Left lobe of liver (tissue), 2 donors: ENCODE results near the gene USP14. TPM values are rescaled to one million over a fixed set of nuclear protein-coding genes. Genes with fewer than 3 reads are reported as not detected.
"Not testable (repeated sequence)": the region's sequence is repeated elsewhere in the genome, so short reads cannot be mapped to it uniquely, and the experiment has no call there.

Experiments
- ATAC-seq: fragments of 200-7000 bp; cut with Tn5 transposase; one replicate; pipeline ENCODE4 v1.9.1; 2020; ENCODE audit warnings: mild to moderate bottlenecking, moderate library complexity
- DNase-seq: peaks from one replicate; pipeline ENCODE4 v3.0.0-alpha.2; 2020; ENCODE audit warnings: low spot score
- total RNA-seq: library from RNA; stranded (reverse); gene quantifications from one replicate; pipeline ENCODE4 v1.2.1, GENCODE V29; 2021
- donor health status: DM: no; HTN: no; CAD: no; lungs with moderate emphysema.
- donor health status: DM: no; HTN: yes; CAD: no.

The USP14 gene
- total RNA-seq: 15.8 TPM

- ATAC-seq: peak; percentile 97
- peak; percentile 97 for DNase-seq
Measured at GRCh38 chr18:158128-159036, at the start of gene USP14. Gene USP14 (plus strand): TSS chr18:158557. CDS start chr18:158699, 142 bp downstream.

- peak; percentile 11 for ATAC-seq
- DNase-seq: not testable (repeated sequence)
Measured at GRCh38 chr18:108665-109063, 49.7 kb upstream of the USP14 start.

GRCh38 chr18:109130-109921, 49.0 kb upstream of the USP14 start:
- ATAC-seq: peak; percentile 44
- peak; percentile 56 for DNase-seq

GRCh38 chr18:109922-110261, 48.5 kb upstream of the USP14 start:
- DNase-seq, ATAC-seq: not testable (repeated sequence)

- not testable (repeated sequence) for ATAC-seq, DNase-seq
Measured at GRCh38 chr18:110351-111201, 47.8 kb upstream of the USP14 start.

GRCh38 chr18:111306-112014, 46.9 kb upstream of the USP14 start:
- DNase-seq: peak; percentile 60
- ATAC-seq: peak; percentile 51

- ATAC-seq (peak; percentile 4), DNase-seq (peak; percentile 64)
Measured at GRCh38 chr18:112015-112733, 46.2 kb upstream of the USP14 start.

- not testable (repeated sequence) for ATAC-seq, DNase-seq
Measured at GRCh38 chr18:120539-121260, 37.7 kb upstream of the USP14 start.

- DNase-seq (no peak), ATAC-seq (no peak)
Measured at GRCh38 chr18:135045-135444, 23.3 kb upstream of the USP14 start.

- DNase-seq: no peak
Measured at GRCh38 chr18:136433-136832, 21.9 kb upstream of the USP14 start.

GRCh38 chr18:137327-137726, 21.0 kb upstream of the USP14 start:
- no peak for ATAC-seq
- no peak for DNase-seq

More at GRCh38 chr18:136433-136832, 21.9 kb upstream of the USP14 start:
- no peak for ATAC-seq

- DNase-seq (no peak), ATAC-seq (no peak)
Measured at GRCh38 chr18:140670-141266, 17.6 kb upstream of the USP14 start.

- DNase-seq, ATAC-seq: not testable (repeated sequence)
Measured at GRCh38 chr18:142624-143296, 15.6 kb upstream of the USP14 start.

- no peak for ATAC-seq
- no peak for DNase-seq
Measured at GRCh38 chr18:148841-149240, 9.5 kb upstream of the USP14 start.

GRCh38 chr18:154151-154550, 4.2 kb upstream of the USP14 start:
- ATAC-seq (no peak), DNase-seq (no peak)

- no peak for DNase-seq
Measured at GRCh38 chr18:155688-156087, 2.7 kb upstream of the USP14 start.

GRCh38 chr18:156514-157230, 1.7 kb upstream of the USP14 start:
- DNase-seq: no peak
- no peak for ATAC-seq

More at GRCh38 chr18:155688-156087, 2.7 kb upstream of the USP14 start:
- ATAC-seq: no peak
